K562 (cell line): ENCODE results near the gene TMEM95. TPM values are rescaled to one million over a fixed set of nuclear protein-coding genes. Genes with fewer than 3 reads are reported as not detected.

Source experiments
- ATAC-seq: fragments of 200-7000 bp; cut with Tn5 transposase; 3 replicates; pipeline ENCODE4 v1.9.1; 2020; ENCODE audit warnings: moderate library complexity
- BruUV-seq: library from RNA; stranded (reverse); fragments of 400-500 nt; replicated peaks from 2 replicates; lab custom pipeline; 2021; lab: Mats Ljungman, UMichigan
- CTCF ChIA-PET: fragments of 300-600 bp; formaldehyde crosslinking; extraction: SDS; loops from one replicate; lab custom pipeline; 2021; ENCODE audit warnings: low intra/inter-chr PET ratio; lab: Yijun Ruan, JAX
- POLR2A ChIA-PET: fragments of 300-600, 350-650 bp; sonication (Branson Sonifier 250); formaldehyde crosslinking; extraction: SDS; loops from one replicate; lab custom pipeline; 2021; ENCODE audit warnings: antibody characterized with exemption, inconsistent platforms; lab: Yijun Ruan, JAX
- DNase-seq, 4 experiments: peaks; one replicate each; pipeline versions ENCODE4 v3.0.0 to v3.0.0-alpha.2; 2011 to 2018; ENCODE audit warnings: low spot score in 3 of 4, mixed read lengths in 3 of 4; ENCODE audit errors: extremely low read depth in 1 of 4
- FAIRE-seq: peaks from 2 replicates; lab custom pipeline; 2011; peaks lifted over from hg19 to GRCh38; lab: Jason Lieb, UNC
- H2AFZ ChIP-seq: 2 replicates; pipeline ENCODE4 v1.6.0; 2011; ENCODE audit warnings: low read depth, low read length, control low read depth, inconsistent platforms
- H3K27ac ChIP-seq: fragments of 200-600 bp; 3 replicates; pipeline ENCODE4 v1.8.0; 2011; ENCODE audit warnings: low read depth, mild to moderate bottlenecking, control low read depth, inconsistent platforms, low read length, moderate library complexity, mixed read lengths; ENCODE audit errors: extremely low read depth
- H3K27me3 ChIP-seq, 2 experiments: fragments of 300-600 bp in 1 of 2; 2 replicates in 1 of 2; 3 replicates in 1 of 2; pipeline versions ENCODE4 v1.6.0 to v1.8.0; 2011; ENCODE audit warnings: inconsistent platforms in 2 of 2, low read length in 2 of 2, mild to moderate bottlenecking in 1 of 2, mixed read lengths in 1 of 2, moderate library complexity in 1 of 2; ENCODE audit not compliant: control insufficient read depth in 2 of 2, insufficient read depth in 2 of 2
- H3K36me3 ChIP-seq: fragments of 300-600 bp; 3 replicates; pipeline ENCODE4 v1.8.0; 2011; ENCODE audit warnings: mild to moderate bottlenecking, low read length, inconsistent platforms; ENCODE audit not compliant: control insufficient read depth, insufficient read depth
- H3K4me1 ChIP-seq, 2 experiments: fragments of 200-600 bp in 1 of 2; replicated peaks in 1 of 2; 2 replicates in 1 of 2; 3 replicates in 1 of 2; pipeline versions ENCODE4 v1.5.1 to v1.8.0; 2011; ENCODE audit warnings: inconsistent platforms in 2 of 2, low read length in 2 of 2, mild to moderate bottlenecking in 1 of 2, mixed read lengths in 1 of 2, moderate library complexity in 1 of 2; ENCODE audit not compliant: control insufficient read depth in 2 of 2, insufficient read depth in 2 of 2
- H3K4me2 ChIP-seq: 2 replicates; pipeline ENCODE4 v1.6.1; 2011; ENCODE audit warnings: low read length, control low read depth, inconsistent platforms, mixed read lengths; ENCODE audit not compliant: insufficient read depth
- H3K4me3 ChIP-seq: fragments of 200-600 bp; sonication (generic), shearing (Covaris generic); 2 replicates; pipeline ENCODE4 v1.5.1; 2016; ENCODE audit warnings: control low read depth, inconsistent platforms
- H3K79me2 ChIP-seq: fragments of 200-600 bp; 3 replicates; pipeline ENCODE4 v1.8.0; 2011; ENCODE audit warnings: low read length, inconsistent platforms; ENCODE audit not compliant: control insufficient read depth, insufficient read depth
- H3K9ac ChIP-seq, 2 experiments: 2 replicates each; pipeline versions ENCODE4 v1.6.0 to v1.6.1; 2011; ENCODE audit warnings: low read depth in 2 of 2, low read length in 2 of 2, control low read depth in 1 of 2, inconsistent platforms in 1 of 2, mild to moderate bottlenecking in 1 of 2, mixed read lengths in 1 of 2; ENCODE audit not compliant: insufficient read depth in 1 of 2
- H3K9me1 ChIP-seq: one replicate; pipeline ENCODE4 v1.6.0; 2011; ENCODE audit warnings: inconsistent platforms, mild to moderate bottlenecking, low read length, moderate library complexity; ENCODE audit not compliant: control insufficient read depth, insufficient read depth
- H3K9me3 ChIP-seq: replicated peaks from 2 replicates; pipeline ENCODE4 v1.5.1; 2011; ENCODE audit warnings: low read depth, low read length, inconsistent platforms; ENCODE audit not compliant: control insufficient read depth, insufficient read depth
- H4K20me1 ChIP-seq: replicated peaks from 2 replicates; pipeline ENCODE4 v1.6.1; 2011; ENCODE audit warnings: low read length, inconsistent platforms, mixed read lengths; ENCODE audit not compliant: control insufficient read depth, insufficient read depth
- CTCF ChIP-seq, 3 experiments: IDR thresholded peaks in 2 of 3; conservative IDR thresholded peaks in 1 of 3; 2 replicates each; pipeline ENCODE4 v1.5.1; 2011 to 2012; ENCODE audit warnings: low read length in 3 of 3, mild to moderate bottlenecking in 3 of 3, control low read depth in 2 of 3, improper control_type of control experiment in 1 of 3, inconsistent platforms in 1 of 3, low read depth in 1 of 3, mixed read lengths in 1 of 3, moderate library complexity in 1 of 3; ENCODE audit not compliant: insufficient read depth in 2 of 3
- EGR1 ChIP-seq: fragments of 450-650 bp; conservative IDR thresholded peaks from 2 replicates; pipeline ENCODE4 v1.6.1; 2017; ENCODE audit warnings: mild to moderate bottlenecking
- KAT7 ChIP-seq: sonication (generic); formaldehyde crosslinking; IDR thresholded peaks from 2 replicates; pipeline ENCODE4 v1.8.0; 2022; ENCODE audit warnings: missing genetic modification reagents, mild to moderate bottlenecking, borderline replicate concordance
- KLF13 ChIP-seq: fragments of 450-650 bp; IDR thresholded peaks from 2 replicates; pipeline ENCODE4 v1.6.1; 2016; ENCODE audit warnings: missing genetic modification characterization, low read depth, mild to moderate bottlenecking, missing compliant biosample characterization, moderate library complexity, borderline replicate concordance
- MYNN ChIP-seq, 2 experiments: sonication (generic); formaldehyde crosslinking in 1 of 2; IDR thresholded peaks; 2 replicates each; pipeline versions ENCODE4 v1.5.0 to v1.6.1; 2016 to 2020; ENCODE audit warnings: antibody characterized with exemption in 1 of 2, missing genetic modification reagents in 1 of 2
- POLR2A ChIP-seq: fragments of 450-650 bp; conservative IDR thresholded peaks from 2 replicates; pipeline ENCODE4 v1.6.1; 2016
- POLR2AphosphoS2 ChIP-seq: IDR thresholded peaks from 2 replicates; pipeline ENCODE4 v1.6.1; 2012; ENCODE audit warnings: low read length, improper control_type of control experiment
- POLR2AphosphoS5 ChIP-seq: IDR thresholded peaks from 2 replicates; pipeline ENCODE4 v1.6.1; 2011; ENCODE audit warnings: mild to moderate bottlenecking, low read depth, low read length, moderate library complexity; ENCODE audit not compliant: control insufficient read depth, insufficient read depth
- POLR2B ChIP-seq: fragments of 450-650 bp; IDR thresholded peaks from 2 replicates; pipeline ENCODE4 v1.6.1; 2018; ENCODE audit warnings: low read depth; ENCODE audit not compliant: partially characterized antibody
- POLR2G ChIP-seq: fragments of 200-400 bp; formaldehyde crosslinking; IDR thresholded peaks from 2 replicates; pipeline ENCODE4 v1.6.1; 2017; ENCODE audit warnings: low read depth, mild to moderate bottlenecking, antibody characterized with exemption, low read length, moderate library complexity
- PTBP1 ChIP-seq: fragments of 200-400 bp; formaldehyde crosslinking; IDR thresholded peaks from 2 replicates; pipeline ENCODE4 v1.6.1; 2017; ENCODE audit warnings: low read depth, low read length
- SUPT5H ChIP-seq: fragments of 450-650 bp; IDR thresholded peaks from 2 replicates; pipeline ENCODE4 v1.6.1; 2016
- THRB ChIP-seq: fragments of 450-650 bp; formaldehyde crosslinking; conservative IDR thresholded peaks from 2 replicates; pipeline ENCODE4 v1.4.0; 2022; ENCODE audit warnings: mild to moderate bottlenecking, missing genetic modification characterization
- ZNF197 ChIP-seq: fragments of 200-800 bp; sonication (Bioruptor generic); IDR thresholded peaks from 2 replicates; pipeline ENCODE4 v1.6.1; 2016; ENCODE audit warnings: low read depth, missing genetic modification characterization, missing compliant biosample characterization
- WGBS: fragments of 100-300 bp; shearing (Covaris generic); methylation state at CpG from one replicate; pipeline ENCODE4 v1.1.6; 2016; ENCODE audit warnings: low coverage, mixed read lengths; ENCODE audit not compliant: insufficient coverage; ENCODE audit errors: missing lambda C conversion rate; 5-methylcytosine and 5-hydroxymethylcytosine counted together
- in situ Hi-C: fragments of 300-500 bp; cut with MboI; formaldehyde crosslinking; loops from 4 replicates; pipeline ENCODE4 v1.15.0; 2018; ENCODE audit warnings: inconsistent platforms, mixed read lengths
- intact Hi-C: fragments of 100-400 bp; cut with micrococcal nuclease; formaldehyde crosslinking; loops from 2 replicates; pipeline ENCODE4 v1.14.2; 2022
- polyA plus RNA-seq, 8 experiments: library from polyadenylated mRNA; depleted of rRNA in 4 of 8; stranded (reverse) in 5 of 8; unstranded in 3 of 8; fragments of >200 nt; fragmentation: Nextera tagmentation in 2 of 8; fragmentation: Illumina TruSeq in 1 of 8; extraction: Ambion mirVana in 2 of 8; extraction: Trizol in 1 of 8; gene quantifications; 2 replicates each; pipeline versions ENCODE4 v1.2.1 to v1.2.3, GENCODE V29; 2011 to 2014; ENCODE audit warnings: inconsistent platforms in 1 of 8, missing spikeins in 1 of 8
- total RNA-seq, 7 experiments: library from RNA; depleted of rRNA in 6 of 7; stranded (reverse); fragments of >200 nt in 6 of 7; fragmentation: Illumina TruSeq in 2 of 7; extraction: Trizol in 2 of 7; gene quantifications; 2 replicates each; pipeline versions ENCODE4 v1.2.1 to v1.2.3, GENCODE V29; 2011 to 2021; ENCODE audit warnings: low replicate concordance in 1 of 7

Gene TMEM95
- total and polyA plus RNA-seq, 9 of the 15 experiments (the other 6 are each of a cell fraction or from before 2014, with no cell fraction given) = not detected

GRCh38 chr17:7313088-7313889 is 41.7 kb upstream of the TMEM95 start:
- ChIA-PET POLR2A (interaction anchor here (0.5 to 2.6 kb wide), 11 partner anchors 12 to 267 kb away, joined by 3 to 21 read pairs (median 4); partner anchors contain the start of genes NEURL4, NLGN2 and SLC2A4), CTCF (no interaction called here)
- ATAC-seq = peak; percentile 69
- H3K4me3 ChIP-seq = peak overlapping the region; percentile 93; the same call in 1 of the 2 replicates
- intact Hi-C loops (no loop called here), in situ Hi-C loops (no loop called here)
- peak overlapping the region in 1 of 2 experiments; percentile 59; a peak in 1 of 4 replicates for H3K9ac ChIP-seq
- H3K9me3 ChIP-seq = no peaks in the 10 kb centered on the region
- H3K79me2 ChIP-seq = peaks cover 45% of the 10 kb centered on the region
- H3K9me1 ChIP-seq = peaks cover 11% of the 10 kb centered on the region
- FAIRE-seq = peak; percentile 70
- no TSS peak for BruUV-seq
- H4K20me1 ChIP-seq = peaks cover 39% of the 10 kb centered on the region
- H3K27me3 ChIP-seq = no peaks in the 10 kb centered on the region
- TF ChIP-seq SUPT5H (peak; percentile 77), KLF13 (tag) (no peak), THRB (CRISPR knock-in tag) (peak; percentile 5; the same call in 1 of the 2 replicates), KAT7 (CRISPR knock-in tag) (0 out of 2 replicates have a peak, but pooled peaks have one; percentile 26), ZNF197 (no peak), CTCF (IDR thresholded peaks at IDR 0.05 in 2 of 3, conservative IDR thresholded peaks at IDR 0.05 in 1 of 3; ENCODE audit: insufficient read depth in 2 of 3, low read depth in 1 of 3, low read length in 3 of 3) (0 out of 6 replicates have a peak, but pooled peaks of 2 of the 3 experiments have one; percentile 16 to 24), POLR2AphosphoS5 (peak; percentile 74; the same call in 1 of the 2 replicates), PTBP1 (no peak), MYNN (IDR thresholded peaks at IDR 0.05) (0 out of 2 replicates have a peak, but pooled peaks have one; percentile 34), MYNN (CRISPR knock-in tag; IDR thresholded peaks at IDR 0.05) (no peak), EGR1 (0 out of 2 replicates have a peak, but pooled peaks have one; percentile 6), POLR2A (peak; percentile 81), POLR2G (peak; percentile 58; the same call in 1 of the 2 replicates), POLR2B (peak; percentile 76), POLR2AphosphoS2 (peak; percentile 73; the same call in 1 of the 2 replicates)
- peaks cover 78% of the 10 kb centered on the region for H3K36me3 ChIP-seq
- H3K27ac ChIP-seq = peak overlapping the region; percentile 6; the same call in 1 of the 3 replicates
- peaks cover 22 to 35% of the 10 kb centered on the region in 2 experiments for H3K4me1 ChIP-seq
- DNase-seq = peak in 2 of 4 experiments; percentile 30 to 51
- no peak overlapping the region for H2AFZ ChIP-seq
- peak overlapping the region; percentile 86 for H3K4me2 ChIP-seq
- 49% methylated on average over 5 of the region's 7 CpGs for WGBS
